Mammary epithelial cell (primary cell): ENCODE data around the gene LIFR.

Source experiments
- EZH2 ChIP-seq: IDR thresholded peaks from 2 replicates; pipeline ENCODE4 v1.6.1; 2012; ENCODE audit warnings: low read length, inconsistent platforms, borderline replicate concordance
- TF ChIP-seq, protein P1 (sequence below), 2 donors: IDR thresholded peaks in 1 of 2; conservative IDR thresholded peaks in 1 of 2; 2 replicates each; pipeline ENCODE4 v1.5.1; 2011 to 2012; ENCODE audit warnings: inconsistent platforms in 2 of 2, low read length in 2 of 2, mild to moderate bottlenecking in 2 of 2, control low read depth in 1 of 2, low read depth in 1 of 2; ENCODE audit not compliant: insufficient read depth in 1 of 2; ENCODE audit errors: extremely low read depth in 1 of 2

DNA sequence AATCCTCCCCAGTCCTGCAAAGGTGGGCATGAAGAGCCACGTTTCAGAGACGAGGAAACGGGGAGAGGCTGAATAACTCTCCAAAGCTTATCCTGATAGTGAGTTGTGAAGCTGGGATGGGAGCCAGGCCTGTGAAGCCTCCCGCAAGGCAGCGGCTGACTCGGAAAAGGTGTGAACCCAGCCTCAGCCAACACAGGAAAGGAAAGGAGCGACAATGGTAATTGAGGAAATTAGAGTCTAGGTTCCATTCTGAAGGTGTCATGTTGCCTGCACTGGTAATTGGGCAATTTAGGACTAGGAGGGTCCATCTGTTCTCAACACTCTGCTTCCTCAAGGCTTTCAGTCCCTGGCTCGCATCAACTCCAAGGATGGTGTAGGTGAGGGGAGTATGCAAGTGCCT, 83.4 kb downstream of the LIFR start:
- TF ChIP-seq, protein P1, sequence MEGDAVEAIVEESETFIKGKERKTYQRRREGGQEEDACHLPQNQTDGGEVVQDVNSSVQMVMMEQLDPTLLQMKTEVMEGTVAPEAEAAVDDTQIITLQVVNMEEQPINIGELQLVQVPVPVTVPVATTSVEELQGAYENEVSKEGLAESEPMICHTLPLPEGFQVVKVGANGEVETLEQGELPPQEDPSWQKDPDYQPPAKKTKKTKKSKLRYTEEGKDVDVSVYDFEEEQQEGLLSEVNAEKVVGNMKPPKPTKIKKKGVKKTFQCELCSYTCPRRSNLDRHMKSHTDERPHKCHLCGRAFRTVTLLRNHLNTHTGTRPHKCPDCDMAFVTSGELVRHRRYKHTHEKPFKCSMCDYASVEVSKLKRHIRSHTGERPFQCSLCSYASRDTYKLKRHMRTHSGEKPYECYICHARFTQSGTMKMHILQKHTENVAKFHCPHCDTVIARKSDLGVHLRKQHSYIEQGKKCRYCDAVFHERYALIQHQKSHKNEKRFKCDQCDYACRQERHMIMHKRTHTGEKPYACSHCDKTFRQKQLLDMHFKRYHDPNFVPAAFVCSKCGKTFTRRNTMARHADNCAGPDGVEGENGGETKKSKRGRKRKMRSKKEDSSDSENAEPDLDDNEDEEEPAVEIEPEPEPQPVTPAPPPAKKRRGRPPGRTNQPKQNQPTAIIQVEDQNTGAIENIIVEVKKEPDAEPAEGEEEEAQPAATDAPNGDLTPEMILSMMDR (conservative IDR thresholded peaks at IDR 0.05 in 1 of 2, IDR thresholded peaks at IDR 0.05 in 1 of 2; ENCODE audit: extremely low read depth in 1 of 2, insufficient read depth in 1 of 2, low read depth in 1 of 2, low read length in 2 of 2) = no peak
- no peak for TF ChIP-seq EZH2
